Measurements from ENCODE around the gene ACTN1. TPM values are rescaled to one million over a fixed set of nuclear protein-coding genes. Genes with fewer than 3 reads are reported as not detected.

ACTN1 gene
- total RNA-seq, 4 donors from 2014 or later: 76.8 to 117 (median 94.0) TPM

DNA sequence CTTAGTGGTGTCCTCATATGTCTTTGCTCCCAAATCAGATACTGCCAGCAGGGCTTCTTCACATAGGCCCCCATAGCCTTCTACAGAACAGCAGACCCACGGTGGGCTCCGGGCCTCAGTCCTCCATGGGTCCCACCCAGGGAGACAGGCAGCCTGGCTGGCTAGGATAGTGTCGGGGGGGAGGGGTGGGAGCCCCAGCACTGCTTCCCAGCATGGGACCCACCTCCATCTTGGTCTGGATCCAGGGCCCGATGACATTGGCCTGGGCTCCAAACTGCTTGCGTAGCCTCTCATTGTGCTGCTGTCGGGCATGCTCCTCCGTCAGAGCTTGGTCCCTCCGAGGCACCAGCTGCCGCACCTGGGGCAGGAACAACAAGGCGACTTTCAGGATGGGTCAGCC, 96.9 kb downstream of the ACTN1 start:
- TF ChIP-seq POLR2AphosphoS5 (IDR thresholded peaks at IDR 0.05): no peak
- TF ChIP-seq POLR2A (IDR thresholded peaks at IDR 0.05): no peak
- TF ChIP-seq, protein P1, sequence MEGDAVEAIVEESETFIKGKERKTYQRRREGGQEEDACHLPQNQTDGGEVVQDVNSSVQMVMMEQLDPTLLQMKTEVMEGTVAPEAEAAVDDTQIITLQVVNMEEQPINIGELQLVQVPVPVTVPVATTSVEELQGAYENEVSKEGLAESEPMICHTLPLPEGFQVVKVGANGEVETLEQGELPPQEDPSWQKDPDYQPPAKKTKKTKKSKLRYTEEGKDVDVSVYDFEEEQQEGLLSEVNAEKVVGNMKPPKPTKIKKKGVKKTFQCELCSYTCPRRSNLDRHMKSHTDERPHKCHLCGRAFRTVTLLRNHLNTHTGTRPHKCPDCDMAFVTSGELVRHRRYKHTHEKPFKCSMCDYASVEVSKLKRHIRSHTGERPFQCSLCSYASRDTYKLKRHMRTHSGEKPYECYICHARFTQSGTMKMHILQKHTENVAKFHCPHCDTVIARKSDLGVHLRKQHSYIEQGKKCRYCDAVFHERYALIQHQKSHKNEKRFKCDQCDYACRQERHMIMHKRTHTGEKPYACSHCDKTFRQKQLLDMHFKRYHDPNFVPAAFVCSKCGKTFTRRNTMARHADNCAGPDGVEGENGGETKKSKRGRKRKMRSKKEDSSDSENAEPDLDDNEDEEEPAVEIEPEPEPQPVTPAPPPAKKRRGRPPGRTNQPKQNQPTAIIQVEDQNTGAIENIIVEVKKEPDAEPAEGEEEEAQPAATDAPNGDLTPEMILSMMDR (IDR thresholded peaks at IDR 0.05): no peak
- TF ChIP-seq EP300 (IDR thresholded peaks at IDR 0.05): no peak
- Histone ChIP-seq H3K36me3 (peaks cover 94% of the 10 kb centered on the region), H3K4me1 (no peaks in the 10 kb centered on the region), H3K27ac (no peak overlapping the region), H3K9me3 (no peaks in the 10 kb centered on the region), H3K4me3 (no peak overlapping the region), H3K27me3 (no peaks in the 10 kb centered on the region)
- DNase-seq (ENCODE audit: low spot score in 2 of 2): peak in 1 of 2 donors; percentile 56
- WGBS: 100% methylated on average over 2 of the region's 10 CpGs

GRCh38 chr14:68881396-68881795, 97.7 kb downstream of the ACTN1 start:
- WGBS: 97% methylated on average over 2 of the region's 2 CpGs
- Histone ChIP-seq H3K4me1 (no peaks in the 10 kb centered on the region), H3K27ac (no peak overlapping the region), H3K27me3 (no peaks in the 10 kb centered on the region), H3K36me3 (peaks cover 98% of the 10 kb centered on the region), H3K4me3 (no peak overlapping the region), H3K9me3 (no peaks in the 10 kb centered on the region)
- peak in 1 of 2 donors; percentile 37 for DNase-seq (ENCODE audit: low spot score in 2 of 2)
- no peak for TF ChIP-seq EP300 (IDR thresholded peaks at IDR 0.05)
- TF ChIP-seq, protein P1 (IDR thresholded peaks at IDR 0.05): no peak
- no peak for TF ChIP-seq POLR2AphosphoS5 (IDR thresholded peaks at IDR 0.05)
- TF ChIP-seq POLR2A (IDR thresholded peaks at IDR 0.05): no peak

DNA sequence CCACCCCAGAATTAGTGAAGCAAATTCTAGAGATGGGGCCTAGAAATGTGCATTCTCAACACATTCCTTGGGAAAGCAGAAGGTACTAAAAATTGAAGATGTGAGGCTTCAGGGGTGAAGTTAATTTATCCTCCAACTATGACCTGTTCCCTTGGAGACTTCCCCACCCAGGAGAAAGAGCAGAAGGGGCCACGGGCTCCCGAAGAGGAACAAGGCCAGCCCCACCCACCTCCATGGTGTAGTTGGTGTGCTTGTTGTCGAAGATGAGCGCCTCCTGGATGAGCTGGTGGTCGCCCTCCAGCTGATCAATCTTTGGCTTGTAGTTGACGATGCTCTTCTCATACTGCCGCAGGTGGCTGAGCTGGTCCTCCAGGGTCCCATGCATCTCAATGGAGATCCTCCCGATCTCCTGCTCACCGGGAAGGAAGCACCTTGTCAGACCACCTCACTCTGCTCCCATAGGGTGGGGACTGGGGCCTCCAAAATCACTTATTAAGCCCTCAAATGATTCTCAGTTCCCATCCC, 98.5 kb downstream of the ACTN1 start:
- TF ChIP-seq POLR2A (IDR thresholded peaks at IDR 0.05) (no peak), POLR2AphosphoS5 (IDR thresholded peaks at IDR 0.05) (no peak), EP300 (IDR thresholded peaks at IDR 0.05) (no peak)
- TF ChIP-seq, protein P1 (IDR thresholded peaks at IDR 0.05): no peak
- peaks cover 97% of the 10 kb centered on the region for H3K36me3 ChIP-seq
- peak in 1 of 2 donors; percentile 58 for DNase-seq (ENCODE audit: low spot score in 2 of 2)
- H3K9me3 ChIP-seq: no peaks in the 10 kb centered on the region
- no peaks in the 10 kb centered on the region for H3K4me1 ChIP-seq
- no peaks in the 10 kb centered on the region for H3K27me3 ChIP-seq
- no peak overlapping the region for H3K27ac ChIP-seq
- no peak overlapping the region for H3K4me3 ChIP-seq
- WGBS: 98% methylated on average over 7 of the region's 9 CpGs

DNA sequence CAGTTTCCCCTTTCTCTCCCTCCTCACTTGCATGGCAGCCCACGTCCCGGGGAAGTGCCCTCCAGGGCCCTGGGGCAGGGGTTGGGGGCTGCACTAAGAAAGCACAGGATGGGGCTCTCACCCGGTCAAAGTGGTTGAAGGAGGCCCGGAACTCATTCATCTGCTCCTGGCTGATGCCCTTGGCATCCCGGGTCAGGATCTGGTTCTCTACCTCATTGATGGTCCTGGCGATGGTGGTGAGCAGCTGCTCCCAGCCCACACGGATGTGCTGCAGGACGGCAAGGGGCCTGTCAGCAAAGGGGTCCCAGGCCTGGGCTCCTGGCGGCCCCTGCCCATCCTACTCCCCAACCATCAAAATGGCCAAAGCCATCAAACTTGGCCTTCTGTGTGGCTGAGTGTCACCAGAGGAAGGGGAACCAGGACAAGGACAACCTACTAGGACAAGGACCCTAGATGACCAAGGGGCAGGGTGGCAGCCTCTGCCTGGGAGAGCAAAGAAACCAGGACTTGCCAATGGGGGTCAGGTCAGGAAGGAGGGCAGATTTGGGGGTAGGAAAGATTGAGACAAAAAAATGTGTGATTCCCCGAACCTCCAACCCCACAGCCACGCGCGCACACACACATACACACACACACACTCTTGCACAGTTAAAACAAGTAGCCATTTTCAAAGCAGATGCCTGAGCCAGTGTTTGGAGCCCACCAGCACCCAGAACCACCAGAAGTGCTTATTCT, 99.1 kb downstream of the ACTN1 start:
- Histone ChIP-seq H3K36me3 (peaks cover 97% of the 10 kb centered on the region), H3K27ac (no peak overlapping the region), H3K9me3 (no peaks in the 10 kb centered on the region), H3K4me1 (no peaks in the 10 kb centered on the region), H3K4me3 (no peak overlapping the region), H3K27me3 (no peaks in the 10 kb centered on the region)
- TF ChIP-seq POLR2A (IDR thresholded peaks at IDR 0.05) (no peak), EP300 (IDR thresholded peaks at IDR 0.05) (no peak), POLR2AphosphoS5 (IDR thresholded peaks at IDR 0.05) (no peak)
- TF ChIP-seq, protein P1 (IDR thresholded peaks at IDR 0.05): no peak
- WGBS: 89% methylated on average over 8 of the region's 13 CpGs
- peak in 1 of 2 donors; percentile 50 for DNase-seq (ENCODE audit: low spot score in 2 of 2)

- no peaks in the 10 kb centered on the region for H3K4me1 ChIP-seq
- H3K36me3 ChIP-seq: peaks cover 99% of the 10 kb centered on the region
- no peak overlapping the region for H3K27ac ChIP-seq
- H3K9me3 ChIP-seq: no peaks in the 10 kb centered on the region
- H3K4me3 ChIP-seq: no peak overlapping the region
- TF ChIP-seq EP300 (IDR thresholded peaks at IDR 0.05) (no peak), POLR2A (IDR thresholded peaks at IDR 0.05) (no peak), POLR2AphosphoS5 (IDR thresholded peaks at IDR 0.05) (no peak)
- TF ChIP-seq, protein P1 (IDR thresholded peaks at IDR 0.05): no peak
- 94% methylated on average over 3 of the region's 7 CpGs for WGBS
- DNase-seq (ENCODE audit: low spot score in 2 of 2): peak in 1 of 2 donors; percentile 52
- H3K27me3 ChIP-seq: no peaks in the 10 kb centered on the region
These were observed 99.8 kb downstream of the ACTN1 start for GRCh38 chr14:68879321-68879781.

Measured in suprapubic skin (tissue), 4 donors.